Suprapubic skin (tissue), 4 donors: ENCODE results near the gene ZDHHC3. TPM values are rescaled to one million over a fixed set of nuclear protein-coding genes. Genes with fewer than 3 reads are reported as not detected.

Source experiments
- DNase-seq, 2 donors: peaks; one replicate each; pipeline ENCODE4 v3.0.0-alpha.2; 2019; ENCODE audit warnings: low spot score in 2 of 2
- H3K27ac ChIP-seq: fragments of 200-600 bp; sonication (generic); one replicate; pipeline ENCODE4 v1.5.1; 2019
- H3K27me3 ChIP-seq: fragments of 200-600 bp; sonication (generic); one replicate; pipeline ENCODE4 v1.5.1; 2019
- H3K36me3 ChIP-seq: fragments of 200-600 bp; sonication (generic); one replicate; pipeline ENCODE4 v1.5.1; 2019
- H3K4me1 ChIP-seq: fragments of 200-600 bp; sonication (generic); one replicate; pipeline ENCODE4 v1.5.1; 2019
- H3K4me3 ChIP-seq: fragments of 200-600 bp; sonication (generic); one replicate; pipeline ENCODE4 v1.5.1; 2019; ENCODE audit warnings: mild to moderate bottlenecking
- H3K9me3 ChIP-seq: fragments of 200-600 bp; sonication (generic); one replicate; pipeline ENCODE4 v1.5.1; 2019
- CTCF ChIP-seq, 2 donors: fragments of 200-600 bp in 1 of 2; fragments of 450-650 bp in 1 of 2; sonication (generic) in 1 of 2; IDR thresholded peaks; one replicate each; pipeline ENCODE4 v1.5.1; 2016 to 2019; ENCODE audit warnings: antibody characterized with exemption in 2 of 2, mild to moderate bottlenecking in 1 of 2, moderate library complexity in 1 of 2
- EP300 ChIP-seq: sonication (generic); formaldehyde crosslinking; IDR thresholded peaks from one replicate; pipeline ENCODE4 v1.6.1; 2017; ENCODE audit warnings: antibody characterized with exemption
- POLR2A ChIP-seq, 2 donors: fragments of 450-650 bp; IDR thresholded peaks; one replicate each; pipeline ENCODE4 v1.6.1; 2017; ENCODE audit warnings: antibody characterized with exemption in 2 of 2, mild to moderate bottlenecking in 2 of 2, moderate library complexity in 2 of 2
- POLR2AphosphoS5 ChIP-seq, 3 donors: sonication (generic); formaldehyde crosslinking; IDR thresholded peaks; one replicate each; pipeline ENCODE4 v1.6.1; 2017; ENCODE audit warnings: antibody characterized with exemption in 3 of 3
- WGBS: methylation state at CpG from one replicate; pipeline ENCODE4 v1.1.5; 2018; 5-methylcytosine and 5-hydroxymethylcytosine counted together
- total RNA-seq, 4 donors: library from RNA; depleted of rRNA; stranded (reverse); fragments of >200 nt; gene quantifications; one replicate each; pipeline ENCODE4 v1.1.0, GENCODE V29; 2016

Gene ZDHHC3
- total RNA-seq, 4 donors from 2014 or later, result 143 to 311 (median 175) TPM

- Histone ChIP-seq H3K27ac (no peak overlapping the region), H3K36me3 (peaks cover 12% of the 10 kb centered on the region), H3K27me3 (no peaks in the 10 kb centered on the region), H3K9me3 (no peaks in the 10 kb centered on the region), H3K4me1 (peaks cover 59% of the 10 kb centered on the region), H3K4me3 (no peak overlapping the region)
- WGBS, result 100% methylated on average over 3 of the region's 3 CpGs
- TF ChIP-seq POLR2AphosphoS5 (IDR thresholded peaks at IDR 0.05) (no peak), POLR2A (IDR thresholded peaks at IDR 0.05) (no peak)
- DNase-seq, result no peak
These were observed 15.5 kb downstream of the ZDHHC3 start for GRCh38 chr3:44960387-44961026.

GRCh38 chr3:44958386-44958785 lies 17.6 kb downstream of the ZDHHC3 start:
- no peak for DNase-seq
- Histone ChIP-seq H3K36me3 (peaks cover 15% of the 10 kb centered on the region), H3K27ac (no peak overlapping the region), H3K4me3 (no peak overlapping the region), H3K27me3 (no peaks in the 10 kb centered on the region), H3K9me3 (no peaks in the 10 kb centered on the region), H3K4me1 (peaks cover 47% of the 10 kb centered on the region)
- TF ChIP-seq POLR2AphosphoS5 (IDR thresholded peaks at IDR 0.05) (no peak), POLR2A (IDR thresholded peaks at IDR 0.05) (no peak), CTCF (IDR thresholded peaks at IDR 0.05) (no peak), EP300 (no peak)
- 71% methylated on average over 7 of the region's 7 CpGs for WGBS

DNA sequence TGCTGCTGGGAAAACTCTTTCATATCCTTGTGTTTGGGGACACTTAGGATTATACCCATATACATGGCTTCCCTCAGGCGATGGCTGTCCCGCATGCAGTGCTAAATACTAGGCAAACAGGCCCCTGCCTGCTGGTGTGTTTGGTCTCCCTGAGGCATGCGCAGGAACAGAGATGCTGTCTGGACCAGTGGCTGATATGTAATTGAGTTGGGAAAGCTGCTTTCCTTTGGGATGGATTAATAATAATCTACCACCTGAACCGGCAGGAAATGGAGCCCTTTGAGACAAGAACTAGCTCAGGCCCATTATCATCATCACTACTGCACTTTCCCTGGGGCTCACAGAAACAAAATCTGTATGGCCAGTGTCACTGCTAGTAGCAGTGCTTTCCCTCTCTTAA lies 18.0 kb downstream of the ZDHHC3 start:
- DNase-seq, result peak in 1 of 2 donors; percentile 55
- 95% methylated on average over 4 of the region's 4 CpGs for WGBS
- no peaks in the 10 kb centered on the region for H3K27me3 ChIP-seq
- H3K27ac ChIP-seq, result no peak overlapping the region
- peaks cover 15% of the 10 kb centered on the region for H3K36me3 ChIP-seq
- TF ChIP-seq POLR2A (IDR thresholded peaks at IDR 0.05) (no peak), CTCF (IDR thresholded peaks at IDR 0.05) (no peak), EP300 (no peak), POLR2AphosphoS5 (IDR thresholded peaks at IDR 0.05) (no peak)
- no peaks in the 10 kb centered on the region for H3K9me3 ChIP-seq
- peaks cover 43% of the 10 kb centered on the region for H3K4me1 ChIP-seq
- H3K4me3 ChIP-seq, result no peak overlapping the region

- Histone ChIP-seq H3K27me3 (no peaks in the 10 kb centered on the region), H3K4me3 (no peak overlapping the region), H3K9me3 (no peaks in the 10 kb centered on the region), H3K4me1 (peaks cover 33% of the 10 kb centered on the region), H3K27ac (no peak overlapping the region), H3K36me3 (peaks cover 15% of the 10 kb centered on the region)
- no peak for TF ChIP-seq CTCF (IDR thresholded peaks at IDR 0.05)
- WGBS, result 62% methylated on average over 1 of the region's 1 CpG
- DNase-seq, result peak in 1 of 2 donors; percentile 35
These were observed 20.1 kb downstream of the ZDHHC3 start for GRCh38 chr3:44955917-44956316.

DNA sequence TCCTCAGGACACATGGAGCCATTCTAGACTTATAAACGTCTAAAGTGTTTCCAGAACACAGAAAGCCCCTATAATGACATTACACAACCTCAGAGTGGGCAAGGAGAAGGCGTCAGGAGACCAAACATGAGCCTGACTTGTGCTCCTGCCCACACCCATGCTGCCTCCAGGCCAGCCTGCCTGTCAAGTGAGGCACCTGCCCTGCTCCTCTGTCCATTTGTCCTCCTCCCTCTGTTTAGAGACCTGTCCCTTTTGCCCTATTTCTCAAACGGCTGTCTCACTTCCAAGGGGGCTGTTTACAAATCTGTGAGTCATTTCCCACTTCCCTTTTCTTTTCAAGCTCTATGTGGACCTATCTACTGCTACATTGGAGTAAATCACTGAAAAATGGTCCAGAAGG lies 21.0 kb downstream of the ZDHHC3 start:
- peak in 1 of 2 donors; percentile 29 for DNase-seq

More for the DNA sequence above, 21.0 kb downstream of the ZDHHC3 start:
- 26% methylated on average over 3 of the region's 3 CpGs for WGBS
- Histone ChIP-seq H3K4me3 (no peak overlapping the region), H3K36me3 (peaks cover 15% of the 10 kb centered on the region), H3K4me1 (peaks cover 25% of the 10 kb centered on the region), H3K27ac (no peak overlapping the region), H3K9me3 (no peaks in the 10 kb centered on the region), H3K27me3 (no peaks in the 10 kb centered on the region)
- TF ChIP-seq POLR2AphosphoS5 (IDR thresholded peaks at IDR 0.05), result no peak
- no peak for TF ChIP-seq EP300
- TF ChIP-seq POLR2A (IDR thresholded peaks at IDR 0.05), result no peak
- no peak for TF ChIP-seq CTCF (IDR thresholded peaks at IDR 0.05)
